ENCODE results near the gene KRTAP21-1. TPM values are rescaled to one million over a fixed set of nuclear protein-coding genes. Genes with fewer than 3 reads are reported as not detected.

The KRTAP21-1 gene
- not detected for total RNA-seq

DNA sequence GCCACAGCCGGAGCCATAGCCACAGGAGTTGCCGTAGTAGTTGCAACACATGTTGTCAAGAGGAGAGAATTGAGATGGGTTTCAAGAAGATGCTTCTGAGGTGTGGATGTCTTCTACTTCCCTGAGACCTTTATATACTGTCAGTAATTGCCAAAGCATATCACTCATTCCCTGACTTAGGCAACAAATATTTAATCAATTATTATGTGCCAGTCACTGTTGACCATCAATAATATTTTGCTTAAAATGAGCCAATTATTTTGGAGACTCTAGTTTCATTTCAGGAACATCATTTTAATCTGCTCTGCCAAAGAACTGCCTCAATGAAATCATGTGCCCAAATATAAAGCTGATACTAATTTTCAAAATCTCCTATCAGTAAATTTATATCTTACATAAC lies at the start of gene KRTAP21-1:
Gene KRTAP21-1 (minus strand): TSS at position 101 of the 400 bp plus-strand sequence. CDS start 50 bp downstream, at position 51.

DNA sequence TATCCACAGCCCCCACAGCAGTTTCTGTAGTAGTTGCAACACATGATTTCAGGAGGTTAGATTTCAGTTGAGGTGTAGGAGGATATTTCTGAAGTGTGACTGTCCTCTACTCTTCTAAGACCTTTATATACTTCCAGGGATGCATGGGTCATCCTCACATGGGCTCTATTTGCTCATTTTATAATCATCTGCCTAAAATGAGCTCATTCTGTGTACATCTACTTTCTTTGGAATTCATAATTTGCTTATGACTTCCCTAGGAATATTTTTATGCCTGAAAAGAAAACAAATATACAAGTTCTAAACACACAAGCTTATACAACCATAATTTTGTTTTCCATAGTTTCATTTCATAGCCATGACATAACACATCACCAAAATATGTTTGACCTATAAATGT lies 8.1 kb downstream of the KRTAP21-1 start, which contains the start of gene KRTAP21-2:
Gene KRTAP21-2 (minus strand): TSS at position 101 of the 400 bp plus-strand sequence. CDS start 57 bp downstream, at position 44.

DNA sequence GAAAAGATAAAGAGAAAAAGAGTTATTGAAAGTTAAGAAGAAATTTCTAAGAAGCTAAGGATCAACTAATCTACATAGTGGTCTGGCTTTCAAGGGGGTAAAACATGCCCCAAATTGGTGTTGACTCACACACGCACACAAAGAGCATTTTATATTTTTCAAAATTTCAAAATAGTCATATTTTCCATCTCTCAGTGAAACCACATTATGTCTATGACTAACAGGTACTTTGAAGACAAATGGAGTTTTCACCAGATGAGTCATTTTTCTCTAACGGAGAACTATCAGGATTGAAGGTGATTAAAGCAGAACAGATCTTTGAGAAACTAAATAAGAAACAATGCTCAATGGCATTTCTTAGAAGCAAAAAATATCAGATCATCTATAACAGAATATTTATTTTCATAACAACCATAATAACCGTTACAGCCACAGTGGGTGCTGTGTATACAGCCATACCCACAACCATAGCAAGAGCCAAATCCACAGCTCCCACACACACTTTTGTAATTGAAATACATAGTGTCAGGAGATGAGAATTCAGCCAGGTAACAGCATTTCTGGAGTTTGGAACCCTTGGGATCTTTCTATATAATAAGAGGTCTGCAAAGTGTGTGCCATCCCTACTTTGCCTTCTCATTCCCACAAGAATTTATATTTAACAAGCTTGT lies 36.9 kb downstream of the KRTAP21-1 start, which contains the start of gene KRTAP21-3:
Gene KRTAP21-3 (minus strand): TSS at position 539 of the 671 bp plus-strand sequence. CDS start 18 bp downstream, at position 521.

Small RNA genes lying within 50 kb of the gene (small RNA-seq; reads per million reads assigned to genes)
- not detected for gene AP000244.1 (ENCODE audit: low replicate concordance)
- not detected for gene KRTAP21-3 (ENCODE audit: low replicate concordance)
- not detected for gene KRTAP8-2P (ENCODE audit: low replicate concordance)

Other genes starting within 250 kb of the KRTAP21-1 start
- gene KRTAP19-6, start 213.6 kb downstream of the KRTAP21-1 start, total RNA-seq = not detected
- not detected for gene KRTAP19-7, start 194.1 kb downstream of the KRTAP21-1 start, total RNA-seq
- gene KRTAP22-2, start 165.0 kb downstream of the KRTAP21-1 start, total RNA-seq = not detected
- gene KRTAP6-3, start 163.0 kb downstream of the KRTAP21-1 start, total RNA-seq = not detected
- gene KRTAP6-2, start 156.5 kb downstream of the KRTAP21-1 start, total RNA-seq = not detected
- not detected for gene KRTAP22-1, start 154.3 kb downstream of the KRTAP21-1 start, total RNA-seq
- not detected for gene KRTAP6-1, start 141.5 kb downstream of the KRTAP21-1 start, total RNA-seq
- gene KRTAP20-1, start 139.0 kb downstream of the KRTAP21-1 start, total RNA-seq = not detected
- not detected for gene KRTAP20-4, start 134.8 kb downstream of the KRTAP21-1 start, total RNA-seq
- not detected for gene KRTAP20-2, start 120.2 kb downstream of the KRTAP21-1 start, total RNA-seq
- not detected for gene KRTAP20-3, start 112.6 kb downstream of the KRTAP21-1 start, total RNA-seq
- not detected for gene KRTAP21-3, start 36.7 kb downstream of the KRTAP21-1 start, total RNA-seq
- gene KRTAP21-2, start 8.2 kb downstream of the KRTAP21-1 start, total RNA-seq = not detected
- not detected for gene KRTAP8-1, start 57.8 kb upstream of the KRTAP21-1 start, total RNA-seq
- not detected for gene KRTAP7-1, start 74.3 kb upstream of the KRTAP21-1 start, total RNA-seq
- not detected for gene KRTAP11-1, start 126.2 kb upstream of the KRTAP21-1 start, total RNA-seq